HepG2 (cell line): ENCODE results near the gene LRRC43. TPM values are rescaled to one million over a fixed set of nuclear protein-coding genes. Genes with fewer than 3 reads are reported as not detected.

Experiments
- ATAC-seq: fragments of 200-7000 bp; cut with Tn5 transposase; 3 replicates; pipeline ENCODE4 v1.9.1; 2020; ENCODE audit warnings: mild to moderate bottlenecking, moderate library complexity
- BruUV-seq: library from RNA; stranded (reverse); fragments of 400-500 nt; replicated peaks from 2 replicates; lab custom pipeline; 2021; lab: Mats Ljungman, UMichigan
- CTCF ChIA-PET: fragments of 300-600 bp; formaldehyde crosslinking; extraction: SDS; loops from one replicate; lab custom pipeline; 2021; ENCODE audit warnings: low total read pairs, inconsistent platforms, low intra/inter-chr PET ratio; lab: Yijun Ruan, JAX
- POLR2A ChIA-PET: fragments of 350-600 bp; sonication (Branson Sonifier 250); formaldehyde crosslinking; loops from one replicate; lab custom pipeline; 2020; ENCODE audit warnings: antibody characterized with exemption, inconsistent platforms; lab: Yijun Ruan, JAX
- DNase-seq: peaks from one replicate; pipeline ENCODE4 v3.0.0-alpha.2; 2015; ENCODE audit warnings: low spot score
- FAIRE-seq: peaks from 3 replicates; lab custom pipeline; 2011; peaks lifted over from hg19 to GRCh38; lab: Jason Lieb, UNC
- H2AFZ ChIP-seq: one replicate; pipeline ENCODE4 v1.6.1; 2011; ENCODE audit warnings: low read length, inconsistent platforms
- H3K27ac ChIP-seq: fragments of 300-600 bp; 3 replicates; pipeline ENCODE4 v1.8.0; 2011; ENCODE audit warnings: mixed run types, mild to moderate bottlenecking, mixed read lengths, low read length, inconsistent platforms; ENCODE audit not compliant: insufficient read depth; ENCODE audit errors: extremely low read length
- H3K27me3 ChIP-seq, 2 experiments: fragments of 200-600 bp in 1 of 2; 2 replicates in 1 of 2; 3 replicates in 1 of 2; pipeline versions ENCODE4 v1.6.0 to v1.8.0; 2011; ENCODE audit warnings: low read length in 2 of 2, mild to moderate bottlenecking in 2 of 2, moderate library complexity in 2 of 2, inconsistent platforms in 1 of 2; ENCODE audit not compliant: insufficient read depth in 2 of 2, control insufficient read depth in 1 of 2
- H3K36me3 ChIP-seq, 2 experiments: fragments of 200-600 bp in 1 of 2; replicated peaks in 1 of 2; 2 replicates in 1 of 2; 3 replicates in 1 of 2; pipeline versions ENCODE4 v1.5.1 to v1.8.0; 2011; ENCODE audit warnings: low read length in 2 of 2, inconsistent platforms in 1 of 2; ENCODE audit not compliant: insufficient read depth in 2 of 2, control insufficient read depth in 1 of 2
- H3K4me1 ChIP-seq: 2 replicates; pipeline ENCODE4 v1.5.1; 2012; ENCODE audit warnings: low read length, inconsistent platforms; ENCODE audit not compliant: insufficient read depth
- H3K4me2 ChIP-seq: 2 replicates; pipeline ENCODE4 v1.6.0; 2011; ENCODE audit warnings: low read depth, low read length, inconsistent platforms
- H3K4me3 ChIP-seq, 3 experiments: fragments of 200-600 bp in 1 of 3; sonication (generic), shearing (Covaris generic) in 1 of 3; replicated peaks in 1 of 3; 2 replicates each; pipeline ENCODE4 v1.5.1; 2011 to 2016; ENCODE audit warnings: low read length in 3 of 3, inconsistent platforms in 2 of 3, low read depth in 2 of 3, mild to moderate bottlenecking in 2 of 3, control low read depth in 1 of 3, mixed read lengths in 1 of 3; ENCODE audit not compliant: insufficient read depth in 1 of 3
- H3K79me2 ChIP-seq: one replicate; pipeline ENCODE4 v1.6.1; 2011; ENCODE audit warnings: low read length, inconsistent platforms; ENCODE audit not compliant: insufficient read depth
- H3K9ac ChIP-seq: 2 replicates; pipeline ENCODE4 v1.6.0; 2011; ENCODE audit warnings: mild to moderate bottlenecking, low read depth, low read length, inconsistent platforms; ENCODE audit not compliant: insufficient read depth
- H3K9me3 ChIP-seq: 2 replicates; pipeline ENCODE4 v1.5.1; 2012; ENCODE audit warnings: mild to moderate bottlenecking, low read length
- H4K20me1 ChIP-seq: 2 replicates; pipeline ENCODE4 v1.6.0; 2011; ENCODE audit warnings: inconsistent platforms, mild to moderate bottlenecking, low read length, moderate library complexity; ENCODE audit not compliant: insufficient read depth
- EED ChIP-seq: sonication (generic); formaldehyde crosslinking; IDR thresholded peaks from 2 replicates; pipeline ENCODE4 v1.5.0; 2020; ENCODE audit warnings: mild to moderate bottlenecking, missing genetic modification reagents
- ELF1 ChIP-seq: sonication (generic); formaldehyde crosslinking; IDR thresholded peaks from 2 replicates; pipeline ENCODE4 v1.4.0; 2020; ENCODE audit warnings: missing genetic modification reagents
- ELF4 ChIP-seq: sonication (generic); formaldehyde crosslinking; IDR thresholded peaks from 2 replicates; pipeline ENCODE4 v1.5.0; 2020; ENCODE audit warnings: missing genetic modification reagents, mild to moderate bottlenecking, moderate library complexity, borderline replicate concordance
- ERF ChIP-seq: IDR thresholded peaks from 2 replicates; pipeline ENCODE4 v1.6.1; 2018; ENCODE audit warnings: missing biosample characterization, missing genetic modification reagents
- FOXA3 ChIP-seq: IDR thresholded peaks from 2 replicates; pipeline ENCODE4 v1.6.1; 2016; ENCODE audit warnings: missing genetic modification reagents, missing compliant biosample characterization
- HNRNPK ChIP-seq: fragments of 200-400 bp; formaldehyde crosslinking; IDR thresholded peaks from 2 replicates; pipeline ENCODE4 v1.6.1; 2018; ENCODE audit warnings: low read length, low read depth, moderate library complexity, mild to moderate bottlenecking; ENCODE audit not compliant: poor library complexity, severe bottlenecking
- HOMEZ ChIP-seq: IDR thresholded peaks from 2 replicates; pipeline ENCODE4 v1.6.1; 2016; ENCODE audit warnings: low read depth
- IRF2 ChIP-seq: IDR thresholded peaks from 2 replicates; pipeline ENCODE4 v1.6.1; 2018; ENCODE audit warnings: missing genetic modification reagents, missing compliant biosample characterization
- KLF9 ChIP-seq: IDR thresholded peaks from 2 replicates; pipeline ENCODE4 v1.6.1; 2016; ENCODE audit warnings: low read depth
- NCOA5 ChIP-seq: sonication (generic); formaldehyde crosslinking; IDR thresholded peaks from 2 replicates; pipeline ENCODE4 v1.4.0; 2020; ENCODE audit warnings: missing genetic modification reagents
- PBX2 ChIP-seq: IDR thresholded peaks from 2 replicates; pipeline ENCODE4 v1.6.1; 2016; ENCODE audit warnings: control low read depth
- REPIN1 ChIP-seq: sonication (generic); formaldehyde crosslinking; IDR thresholded peaks from 2 replicates; pipeline ENCODE4 v1.8.0; 2022; ENCODE audit warnings: missing genetic modification reagents, low read depth, mild to moderate bottlenecking, borderline replicate concordance
- TGIF2 ChIP-seq: IDR thresholded peaks from 2 replicates; pipeline ENCODE4 v1.6.1; 2016; ENCODE audit warnings: control low read depth, missing compliant biosample characterization
- TOPORS ChIP-seq: sonication (generic); formaldehyde crosslinking; IDR thresholded peaks from 2 replicates; pipeline ENCODE4 v1.8.0; 2023; ENCODE audit warnings: mild to moderate bottlenecking, missing genetic modification reagents
- ZFP36L2 ChIP-seq: sonication (generic); formaldehyde crosslinking; IDR thresholded peaks from 2 replicates; pipeline ENCODE4 v1.4.0; 2020; ENCODE audit warnings: missing genetic modification reagents
- ZFP41 ChIP-seq: sonication (generic); formaldehyde crosslinking; IDR thresholded peaks from 2 replicates; pipeline ENCODE4 v1.4.0; 2020; ENCODE audit warnings: mild to moderate bottlenecking, missing genetic modification reagents, borderline replicate concordance
- ZIK1 ChIP-seq: sonication (generic); formaldehyde crosslinking; IDR thresholded peaks from 2 replicates; pipeline ENCODE4 v1.5.0; 2020; ENCODE audit warnings: mild to moderate bottlenecking, low read depth, missing genetic modification reagents, borderline replicate concordance
- ZNF121 ChIP-seq: sonication (generic); formaldehyde crosslinking; IDR thresholded peaks from 2 replicates; pipeline ENCODE4 v1.5.0; 2020; ENCODE audit warnings: mild to moderate bottlenecking, missing genetic modification reagents
- ZNF234 ChIP-seq: sonication (generic); formaldehyde crosslinking; conservative IDR thresholded peaks from 2 replicates; pipeline ENCODE4 v1.5.1; 2020; ENCODE audit warnings: mild to moderate bottlenecking, missing genetic modification reagents
- ZNF335 ChIP-seq: sonication (generic); formaldehyde crosslinking; IDR thresholded peaks from 2 replicates; pipeline ENCODE4 v1.4.0; 2020; ENCODE audit warnings: missing genetic modification reagents
- ZNF773 ChIP-seq: sonication (generic); formaldehyde crosslinking; IDR thresholded peaks from 2 replicates; pipeline ENCODE4 v1.4.0; 2020; ENCODE audit warnings: missing genetic modification reagents, borderline replicate concordance
- whole genome bisulfite sequencing: methylation state at CpG from one replicate; pipeline ENCODE4 v1.1.6; 2017; ENCODE audit warnings: low lambda C conversion rate; 5-methylcytosine and 5-hydroxymethylcytosine counted together
- in situ Hi-C: cut with HindIII; loops from 2 replicates; pipeline ENCODE4 v1.10.0; 2017; ENCODE audit warnings: low pct_unique_long_range_greater_than_20kb; ENCODE audit not compliant: extremely low pct_ligation_motif_present
- intact Hi-C: fragments of 100-400 bp; cut with micrococcal nuclease; formaldehyde crosslinking; loops from one replicate; pipeline ENCODE4 v1.10.0; 2022; ENCODE audit not compliant: unreplicated experiment
- polyA plus RNA-seq, 8 experiments: library from polyadenylated mRNA; depleted of rRNA in 3 of 8; stranded (reverse) in 7 of 8; unstranded in 1 of 8; fragments of >200 nt; fragmentation: Illumina TruSeq in 4 of 8; extraction: Trizol in 4 of 8; gene quantifications; 2 replicates each; pipeline versions ENCODE4 v1.2.1 to v1.2.3, GENCODE V29; 2011 to 2016; ENCODE audit warnings: low read depth in 4 of 8, missing spikeins in 1 of 8, mixed read lengths in 1 of 8; ENCODE audit not compliant: insufficient read depth in 1 of 8
- total RNA-seq, 5 experiments: library from RNA; depleted of rRNA; stranded (reverse); fragments of >200 nt; fragmentation: Illumina TruSeq; extraction: Trizol; gene quantifications; 2 replicates each; pipeline ENCODE4 v1.2.3, GENCODE V29; 2016; ENCODE audit warnings: low read depth in 1 of 5

The LRRC43 gene
- total and polyA plus RNA-seq, 2 of the 13 experiments (the other 11 are each of a cell fraction or from before 2014, with no cell fraction given): not detected

- peak; percentile 27; the same call in 1 of the 2 replicates for TF ChIP-seq HOMEZ (CRISPR knock-in tag)
- TF ChIP-seq TOPORS (CRISPR knock-in tag): peak; percentile 84; the same call in 1 of the 2 replicates
- peak; percentile 92; the same call in 1 of the 2 replicates for TF ChIP-seq ZFP41 (CRISPR knock-in tag)
- peak; percentile 70 for TF ChIP-seq FOXA3 (CRISPR knock-in tag)
Measured at GRCh38 chr12:122225683-122226365, 42.9 kb downstream of the LRRC43 start, which contains the start of gene DIABLO (continued).

GRCh38 chr12:122226366-122227125 lies 43.6 kb downstream of the LRRC43 start:
- ATAC-seq: peak; percentile 79
- intact Hi-C loops: no loop called here
- peak overlapping the region; percentile 4 for H3K27ac ChIP-seq
- no peak for TF ChIP-seq ELF1 (CRISPR knock-in tag)
- 0 out of 2 replicates have a peak, but pooled peaks have one; percentile 11 for TF ChIP-seq ZNF121 (CRISPR knock-in tag)
- TF ChIP-seq IRF2: no peak
- TF ChIP-seq ZIK1 (CRISPR knock-in tag): peak; percentile 81; the same call in 1 of the 2 replicates
- TF ChIP-seq TGIF2 (CRISPR knock-in tag): peak; percentile 94
- peak; percentile 98 for TF ChIP-seq ZNF773
- no peak; the same call in 1 of the 2 replicates for TF ChIP-seq EED (CRISPR knock-in tag)
- TF ChIP-seq KLF9 (CRISPR knock-in tag): no peak
- TF ChIP-seq ELF4 (CRISPR knock-in tag): peak; percentile 53; the same call in 1 of the 2 replicates
- no peak for TF ChIP-seq ZNF335
- TF ChIP-seq ZFP36L2 (CRISPR knock-in tag): no peak
- TF ChIP-seq HNRNPK: no peak
- no peak for TF ChIP-seq REPIN1 (CRISPR knock-in tag)
- peak; percentile 77 for TF ChIP-seq ERF
- TF ChIP-seq ZNF234 (CRISPR knock-in tag): no peak
- no peak for TF ChIP-seq NCOA5 (CRISPR knock-in tag)
- no peak for TF ChIP-seq PBX2 (CRISPR knock-in tag)

More at GRCh38 chr12:122226366-122227125, 43.6 kb downstream of the LRRC43 start:
- Histone ChIP-seq H3K27me3 (no peaks in the 10 kb centered on the region; a peak in 1 of 5 replicates), H4K20me1 (peaks cover 15% of the 10 kb centered on the region; the same call in 1 of the 2 replicates), H3K9ac (no peak overlapping the region), H3K4me1 (peaks cover 25% of the 10 kb centered on the region), H2AFZ (no peak overlapping the region), H3K4me2 (peak overlapping the region; percentile 70), H3K4me3 (peak overlapping the region in 2 of 3 experiments; percentile 40 to 64; a peak in 4 of 6 replicates), H3K79me2 (peaks cover 27% of the 10 kb centered on the region), H3K9me3 (no peaks in the 10 kb centered on the region), H3K36me3 (peaks cover 3 to 29% of the 10 kb centered on the region in 2 experiments; a peak in 4 of 5 replicates)
- no peak for DNase-seq
- WGBS: 82% methylated on average over 13 of the region's 55 CpGs
- CTCF ChIA-PET: no interaction called here
- no TSS peak for BruUV-seq
- in situ Hi-C loops: no loop called here
- POLR2A ChIA-PET: interaction anchor here (0.6 to 1.5 kb wide), 15 partner anchors 14 to 874 kb away, joined by 3 to 8 read pairs (median 4); partner anchors contain the start of genes B3GNT4, KNTC1, RSRC2 and VPS33A
- FAIRE-seq: no peak
